ENCODE data around the gene SNN. TPM values are rescaled to one million over a fixed set of nuclear protein-coding genes. Genes with fewer than 3 reads are reported as not detected.

SNN gene
- total RNA-seq, 1 experiment from 2014 or later: 15.6 TPM

- CTCF ChIA-PET: interaction anchor here (0.6 kb wide), 2 partner anchors 9 to 21 kb away, joined by 4 to 8 read pairs; no protein-coding TSS in a partner anchor
Measured at GRCh38 chr16:11621920-11622651, 46.2 kb upstream of the SNN start.

GRCh38 chr16:11624205-11624604 lies 44.0 kb upstream of the SNN start:
- BruUV-seq (replicated peaks): no TSS peak
- ATAC-seq (no peak), DNase-seq (ENCODE audit: low read depth, low spot score) (no peak)
- in situ Hi-C loops (cut with HindIII; ENCODE audit: low pct_unique_long_range_greater_than_20kb, low sequenced_read_pairs): no loop called here
- Histone ChIP-seq H3K36me3 (ENCODE audit: control insufficient read depth, insufficient read depth, low read length) (no peaks in the 10 kb centered on the region), H3K4me1 (ENCODE audit: control insufficient read depth, insufficient read depth, low read length) (no peaks in the 10 kb centered on the region), H3K27me3 (ENCODE audit: control insufficient read depth, insufficient read depth, low read length) (no peaks in the 10 kb centered on the region), H3K4me3 (ENCODE audit: low read depth in 2 of 2, low read length in 2 of 2) (no peak overlapping the region), H3K9me3 (ENCODE audit: control insufficient read depth, insufficient read depth, low read depth, low read length) (no peaks in the 10 kb centered on the region), H3K27ac (ENCODE audit: low read length) (no peak overlapping the region)
- CTCF ChIA-PET: no interaction called here
- POLR2A ChIA-PET: no interaction called here
- intact Hi-C loops (cut with micrococcal nuclease; ENCODE audit: unreplicated experiment): no loop called here
- no peak for TF ChIP-seq REST (IDR thresholded peaks at IDR 0.05; ENCODE audit: insufficient read depth in 1 of 2, low read depth in 2 of 2, low read length in 1 of 2)
- TF ChIP-seq POLR2AphosphoS5 (IDR thresholded peaks at IDR 0.05; ENCODE audit: low read depth, low read length): no peak
- no peak for TF ChIP-seq CTCF (IDR thresholded peaks at IDR 0.05)
- TF ChIP-seq TCF7L2 (IDR thresholded peaks at IDR 0.05; ENCODE audit: low read depth, low read length): no peak
- no peak for TF ChIP-seq SIN3A (IDR thresholded peaks at IDR 0.05; ENCODE audit: borderline replicate concordance, insufficient read depth, low read depth, low read length)

More at GRCh38 chr16:11621920-11622651, 46.2 kb upstream of the SNN start:
- Histone ChIP-seq H3K36me3 (ENCODE audit: control insufficient read depth, insufficient read depth, low read length) (no peaks in the 10 kb centered on the region), H3K27me3 (ENCODE audit: control insufficient read depth, insufficient read depth, low read length) (no peaks in the 10 kb centered on the region), H3K9me3 (ENCODE audit: control insufficient read depth, insufficient read depth, low read depth, low read length) (no peaks in the 10 kb centered on the region), H3K27ac (ENCODE audit: low read length) (no peak overlapping the region; the same call in 1 of the 2 replicates), H3K4me3 (ENCODE audit: low read depth in 2 of 2, low read length in 2 of 2) (peak overlapping the region; percentile 11 to 41), H3K4me1 (ENCODE audit: control insufficient read depth, insufficient read depth, low read length) (no peaks in the 10 kb centered on the region)
- POLR2A ChIA-PET: no interaction called here
- TF ChIP-seq POLR2AphosphoS5 (IDR thresholded peaks at IDR 0.05; ENCODE audit: low read depth, low read length) (no peak), SIN3A (IDR thresholded peaks at IDR 0.05; ENCODE audit: borderline replicate concordance, insufficient read depth, low read depth, low read length) (no peak), CTCF (IDR thresholded peaks at IDR 0.05) (no peak), TCF7L2 (IDR thresholded peaks at IDR 0.05; ENCODE audit: low read depth, low read length) (no peak), REST (IDR thresholded peaks at IDR 0.05; ENCODE audit: insufficient read depth in 1 of 2, low read depth in 2 of 2, low read length in 1 of 2) (no peak)
- ATAC-seq (peak; percentile 71), DNase-seq (ENCODE audit: low read depth, low spot score) (no peak)
- intact Hi-C loops (cut with micrococcal nuclease; ENCODE audit: unreplicated experiment): no loop called here
- in situ Hi-C loops (cut with HindIII; ENCODE audit: low pct_unique_long_range_greater_than_20kb, low sequenced_read_pairs): no loop called here
- no TSS peak for BruUV-seq (replicated peaks)
